ENCODE data around the gene PAF1. TPM values are rescaled to one million over a fixed set of nuclear protein-coding genes. Genes with fewer than 3 reads are reported as not detected.

Gene PAF1
- total RNA-seq, 1 experiment from 2014 or later, result 59.0 TPM

- ChIA-PET CTCF (no interaction called here), POLR2A (no interaction called here)
- H3K36me3 Mint-ChIP-seq (ENCODE audit: insufficient read depth, unreplicated experiment), result peaks cover 55% of the 10 kb centered on the region
- no peak for DNase-seq
- no peaks in the 10 kb centered on the region for H3K9me3 Mint-ChIP-seq (ENCODE audit: unreplicated experiment)
- no TSS peak for BruUV-seq (replicated peaks)
- H3K27me3 ChIP-seq (replicated peaks; ENCODE audit: control insufficient read depth, insufficient read depth, low read length), result no peaks in the 10 kb centered on the region
- no peaks in the 10 kb centered on the region for H3K4me1 ChIP-seq
- H3K4me1 Mint-ChIP-seq (ENCODE audit: low read depth, unreplicated experiment), result no peaks in the 10 kb centered on the region
- H3K27me3 Mint-ChIP-seq (ENCODE audit: insufficient read depth, unreplicated experiment), result no peaks in the 10 kb centered on the region
- H3K9me3 ChIP-seq, result no peaks in the 10 kb centered on the region
- no peak overlapping the region for H3K4me3 ChIP-seq (ENCODE audit: low read depth, low read length)
- TF ChIP-seq, protein P1, sequence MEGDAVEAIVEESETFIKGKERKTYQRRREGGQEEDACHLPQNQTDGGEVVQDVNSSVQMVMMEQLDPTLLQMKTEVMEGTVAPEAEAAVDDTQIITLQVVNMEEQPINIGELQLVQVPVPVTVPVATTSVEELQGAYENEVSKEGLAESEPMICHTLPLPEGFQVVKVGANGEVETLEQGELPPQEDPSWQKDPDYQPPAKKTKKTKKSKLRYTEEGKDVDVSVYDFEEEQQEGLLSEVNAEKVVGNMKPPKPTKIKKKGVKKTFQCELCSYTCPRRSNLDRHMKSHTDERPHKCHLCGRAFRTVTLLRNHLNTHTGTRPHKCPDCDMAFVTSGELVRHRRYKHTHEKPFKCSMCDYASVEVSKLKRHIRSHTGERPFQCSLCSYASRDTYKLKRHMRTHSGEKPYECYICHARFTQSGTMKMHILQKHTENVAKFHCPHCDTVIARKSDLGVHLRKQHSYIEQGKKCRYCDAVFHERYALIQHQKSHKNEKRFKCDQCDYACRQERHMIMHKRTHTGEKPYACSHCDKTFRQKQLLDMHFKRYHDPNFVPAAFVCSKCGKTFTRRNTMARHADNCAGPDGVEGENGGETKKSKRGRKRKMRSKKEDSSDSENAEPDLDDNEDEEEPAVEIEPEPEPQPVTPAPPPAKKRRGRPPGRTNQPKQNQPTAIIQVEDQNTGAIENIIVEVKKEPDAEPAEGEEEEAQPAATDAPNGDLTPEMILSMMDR (IDR thresholded peaks at IDR 0.05; ENCODE audit: insufficient read depth in 1 of 2, low read depth in 1 of 2, low read length in 1 of 2, severe bottlenecking in 1 of 2, unreplicated experiment in 1 of 2), result no peak
- no peak overlapping the region for H3K4me3 Mint-ChIP-seq (ENCODE audit: unreplicated experiment)
- intact Hi-C loops (cut with micrococcal nuclease; ENCODE audit: unreplicated experiment), result no loop called here
- no peak overlapping the region for H3K27ac Mint-ChIP-seq (ENCODE audit: unreplicated experiment)
- H3K36me3 ChIP-seq (ENCODE audit: control insufficient read depth, insufficient read depth, low read length), result peaks cover 4% of the 10 kb centered on the region
Observed at GRCh38 chr19:39360599-39360998, 30.3 kb downstream of the PAF1 start.

- Histone ChIP-seq H3K4me1 (no peaks in the 10 kb centered on the region), H3K27me3 (replicated peaks; ENCODE audit: control insufficient read depth, insufficient read depth, low read length) (no peaks in the 10 kb centered on the region), H3K4me3 (ENCODE audit: low read depth, low read length) (no peak overlapping the region), H3K36me3 (ENCODE audit: control insufficient read depth, insufficient read depth, low read length) (peaks cover 3% of the 10 kb centered on the region; the same call in 1 of the 2 replicates), H3K9me3 (no peaks in the 10 kb centered on the region)
- Mint-ChIP-seq H3K4me3 (ENCODE audit: unreplicated experiment) (no peak overlapping the region), H3K27ac (ENCODE audit: unreplicated experiment) (no peak overlapping the region), H3K9me3 (ENCODE audit: unreplicated experiment) (no peaks in the 10 kb centered on the region), H3K27me3 (ENCODE audit: insufficient read depth, unreplicated experiment) (no peaks in the 10 kb centered on the region), H3K4me1 (ENCODE audit: low read depth, unreplicated experiment) (no peaks in the 10 kb centered on the region), H3K36me3 (ENCODE audit: insufficient read depth, unreplicated experiment) (peaks cover 60% of the 10 kb centered on the region)
- no TSS peak for BruUV-seq (replicated peaks)
- POLR2A ChIA-PET, result no interaction called here
- TF ChIP-seq, protein P1 (IDR thresholded peaks at IDR 0.05; ENCODE audit: insufficient read depth in 1 of 2, low read depth in 1 of 2, low read length in 1 of 2, severe bottlenecking in 1 of 2, unreplicated experiment in 1 of 2), result no peak
- intact Hi-C loops (cut with micrococcal nuclease; ENCODE audit: unreplicated experiment), result no loop called here
- no peak for DNase-seq
- CTCF ChIA-PET, result no interaction called here
Observed at GRCh38 chr19:39359026-39359425, 31.9 kb downstream of the PAF1 start.

- Mint-ChIP-seq H3K4me3 (ENCODE audit: unreplicated experiment) (no peak overlapping the region), H3K27ac (ENCODE audit: unreplicated experiment) (peak overlapping the region; percentile 28), H3K27me3 (ENCODE audit: insufficient read depth, unreplicated experiment) (no peaks in the 10 kb centered on the region), H3K9me3 (ENCODE audit: unreplicated experiment) (no peaks in the 10 kb centered on the region), H3K36me3 (ENCODE audit: insufficient read depth, unreplicated experiment) (peaks cover 73% of the 10 kb centered on the region), H3K4me1 (ENCODE audit: low read depth, unreplicated experiment) (no peaks in the 10 kb centered on the region)
- no TSS peak for BruUV-seq (replicated peaks)
- CTCF ChIA-PET, result no interaction called here
- Histone ChIP-seq H3K36me3 (ENCODE audit: control insufficient read depth, insufficient read depth, low read length) (peaks cover 3% of the 10 kb centered on the region), H3K4me3 (ENCODE audit: low read depth, low read length) (no peak overlapping the region), H3K27me3 (replicated peaks; ENCODE audit: control insufficient read depth, insufficient read depth, low read length) (no peaks in the 10 kb centered on the region), H3K9me3 (no peaks in the 10 kb centered on the region), H3K4me1 (no peaks in the 10 kb centered on the region)
- intact Hi-C loops (cut with micrococcal nuclease; ENCODE audit: unreplicated experiment), result no loop called here
- no peak for DNase-seq
- POLR2A ChIA-PET, result no interaction called here
- TF ChIP-seq, protein P1 (IDR thresholded peaks at IDR 0.05; ENCODE audit: insufficient read depth in 1 of 2, low read depth in 1 of 2, low read length in 1 of 2, severe bottlenecking in 1 of 2, unreplicated experiment in 1 of 2), result no peak
Observed at GRCh38 chr19:39356647-39357046, 34.3 kb downstream of the PAF1 start.
